ENCODE measurements around the gene SRSF8.
"Not testable (repeated sequence)": the region's sequence is repeated elsewhere in the genome, so short reads cannot be mapped to it uniquely, and the experiment has no call there.

The SRSF8 gene

GRCh38 chr11:95098826-95099225 lies 32.1 kb downstream of the SRSF8 start:
- DNase-seq = no peak

GRCh38 chr11:95100191-95100648 lies 33.5 kb downstream of the SRSF8 start:
- DNase-seq = no peak

- DNase-seq = no peak
Observed at GRCh38 chr11:95100856-95101507, 34.3 kb downstream of the SRSF8 start.

- no peak for DNase-seq
Observed at GRCh38 chr11:95101935-95102334, 35.2 kb downstream of the SRSF8 start.

- DNase-seq = no peak
Observed at GRCh38 chr11:95102733-95103132, 36.0 kb downstream of the SRSF8 start.

- DNase-seq = no peak
Observed at GRCh38 chr11:95103701-95104100, 37.0 kb downstream of the SRSF8 start.

GRCh38 chr11:95104121-95104830 lies 37.6 kb downstream of the SRSF8 start:
- no peak for DNase-seq

GRCh38 chr11:95104856-95105255 lies 38.1 kb downstream of the SRSF8 start:
- DNase-seq = no peak

GRCh38 chr11:95108159-95108611 lies 41.5 kb downstream of the SRSF8 start:
- no peak for DNase-seq

- DNase-seq = no peak
Observed at GRCh38 chr11:95108671-95109551, 42.2 kb downstream of the SRSF8 start.

GRCh38 chr11:95111471-95111870 lies 44.8 kb downstream of the SRSF8 start:
- DNase-seq = not testable (repeated sequence)

GRCh38 chr11:95111923-95112540 lies 45.3 kb downstream of the SRSF8 start:
- no peak for DNase-seq

GRCh38 chr11:95115597-95115996 lies 48.9 kb downstream of the SRSF8 start:
- no peak for DNase-seq

- DNase-seq = no peak
Observed at GRCh38 chr11:95119361-95120060, 52.8 kb downstream of the SRSF8 start.
